HepG2 (cell line): ENCODE measurements around the gene DCUN1D2. TPM values are rescaled to one million over a fixed set of nuclear protein-coding genes. Genes with fewer than 3 reads are reported as not detected.
A peak's percentile ranks its signal among the peaks of the same experiment; 100 is the strongest.

Source experiments
- ARNTL ChIP-seq: sonication (generic); formaldehyde crosslinking; IDR thresholded peaks from 2 replicates; pipeline ENCODE4 v1.4.0; 2020; ENCODE audit warnings: mild to moderate bottlenecking, missing genetic modification reagents
- EEA1 ChIP-seq: sonication (generic); formaldehyde crosslinking; IDR thresholded peaks from 2 replicates; pipeline ENCODE4 v1.5.1; 2020; ENCODE audit warnings: mild to moderate bottlenecking, missing genetic modification reagents, borderline replicate concordance
- RXRA ChIP-seq: sonication (generic); formaldehyde crosslinking; IDR thresholded peaks from 2 replicates; pipeline ENCODE4 v1.5.1; 2020; ENCODE audit warnings: missing genetic modification reagents
- SAP130 ChIP-seq: IDR thresholded peaks from 2 replicates; pipeline ENCODE4 v1.6.1; 2016; ENCODE audit warnings: low read depth
- SP2 ChIP-seq: sonication (generic); formaldehyde crosslinking; IDR thresholded peaks from 2 replicates; pipeline ENCODE4 v1.5.1; 2020; ENCODE audit warnings: mild to moderate bottlenecking, missing genetic modification reagents
- TAF15 ChIP-seq: fragments of 200-400 bp; formaldehyde crosslinking; IDR thresholded peaks from one replicate; pipeline ENCODE4 v1.6.1; 2018; ENCODE audit warnings: mild to moderate bottlenecking, low read depth, low read length; ENCODE audit not compliant: poor library complexity, severe bottlenecking
- ZNF878 ChIP-seq: sonication (generic); formaldehyde crosslinking; IDR thresholded peaks from 2 replicates; pipeline ENCODE4 v1.8.1; 2023; ENCODE audit warnings: mild to moderate bottlenecking, missing genetic modification reagents, moderate library complexity
- polyA plus RNA-seq, 8 experiments: library from polyadenylated mRNA; depleted of rRNA in 3 of 8; stranded (reverse) in 7 of 8; unstranded in 1 of 8; fragments of >200 nt; fragmentation: Illumina TruSeq in 4 of 8; extraction: Trizol in 4 of 8; gene quantifications; 2 replicates each; pipeline versions ENCODE4 v1.2.1 to v1.2.3, GENCODE V29; 2011 to 2016; ENCODE audit warnings: low read depth in 4 of 8, missing spikeins in 1 of 8, mixed read lengths in 1 of 8; ENCODE audit not compliant: insufficient read depth in 1 of 8
- total RNA-seq, 5 experiments: library from RNA; depleted of rRNA; stranded (reverse); fragments of >200 nt; fragmentation: Illumina TruSeq; extraction: Trizol; gene quantifications; 2 replicates each; pipeline ENCODE4 v1.2.3, GENCODE V29; 2016; ENCODE audit warnings: low read depth in 1 of 5
- TF ChIP-seq, protein P1 (sequence below): sonication (generic); formaldehyde crosslinking; IDR thresholded peaks from 2 replicates; pipeline ENCODE4 v1.4.0; 2020; ENCODE audit warnings: missing genetic modification reagents, borderline replicate concordance
- TF ChIP-seq, protein P2 (sequence below): IDR thresholded peaks from 2 replicates; pipeline ENCODE4 v1.6.1; 2016; ENCODE audit warnings: mild to moderate bottlenecking
- TF ChIP-seq, protein P3 (sequence below), 2 experiments: fragments of 450-650 bp in 1 of 2; sonication (generic) in 1 of 2; formaldehyde crosslinking in 1 of 2; IDR thresholded peaks; 2 replicates each; pipeline versions ENCODE4 v1.6.1 to v1.8.0; 2016 to 2022; ENCODE audit warnings: antibody characterized with exemption in 1 of 2, mild to moderate bottlenecking in 1 of 2, missing genetic modification reagents in 1 of 2
- TF ChIP-seq, protein P4 (sequence below): sonication (generic); formaldehyde crosslinking; IDR thresholded peaks from 2 replicates; pipeline ENCODE4 v1.5.1; 2020; ENCODE audit warnings: mild to moderate bottlenecking, missing genetic modification reagents, moderate library complexity

The DCUN1D2 gene
- total and polyA plus RNA-seq, 2 of the 13 experiments (the other 11 are each of a cell fraction or from before 2014, with no cell fraction given), result 9.1 to 9.6 TPM

DNA sequence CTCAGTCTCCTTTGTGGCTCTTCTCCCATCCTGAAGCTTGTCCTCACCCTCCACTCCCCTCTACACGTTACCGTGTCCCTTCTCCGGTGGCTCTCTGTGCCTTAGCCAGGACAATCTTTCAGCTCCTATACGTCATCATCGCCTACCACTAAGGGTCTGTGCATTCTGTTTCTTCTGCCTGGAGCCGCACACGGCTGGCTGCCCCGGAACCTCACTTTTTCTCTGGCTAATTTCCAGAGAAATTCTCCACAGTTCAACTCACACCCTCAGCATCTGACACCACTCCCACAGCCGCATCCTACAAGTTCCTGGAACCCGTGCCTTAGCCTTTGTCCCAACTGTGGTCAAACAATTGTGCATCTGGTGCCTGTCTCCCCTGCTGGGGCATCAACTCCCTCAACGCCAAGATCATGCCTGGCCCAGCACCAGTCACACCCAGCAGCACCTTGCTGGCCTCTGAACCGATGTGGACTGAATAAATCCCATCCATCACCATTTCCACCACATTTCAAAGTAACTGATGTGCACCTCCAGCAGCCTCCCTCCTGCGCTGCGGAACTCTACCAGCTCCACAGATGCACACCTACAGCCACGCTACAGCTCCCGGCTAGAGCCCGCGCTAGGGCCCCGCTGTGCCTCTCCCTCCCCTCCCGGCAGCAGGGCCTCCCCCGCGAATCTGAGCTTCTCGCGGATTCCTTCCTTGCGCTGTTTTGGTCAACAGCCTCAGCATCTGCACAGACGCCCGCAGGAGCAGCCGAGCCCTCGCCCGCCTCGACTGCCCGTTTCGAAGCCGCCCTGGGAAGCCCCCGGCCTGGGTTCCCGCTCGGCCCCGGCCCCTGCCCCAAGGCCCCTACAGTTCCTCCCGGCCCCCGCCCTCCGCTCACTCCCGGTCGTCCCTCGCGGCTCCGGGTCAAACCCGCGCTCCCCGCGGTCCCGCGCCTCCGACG lies 689 bp downstream of the DCUN1D2 start (continued):
- TF ChIP-seq, protein P1, sequence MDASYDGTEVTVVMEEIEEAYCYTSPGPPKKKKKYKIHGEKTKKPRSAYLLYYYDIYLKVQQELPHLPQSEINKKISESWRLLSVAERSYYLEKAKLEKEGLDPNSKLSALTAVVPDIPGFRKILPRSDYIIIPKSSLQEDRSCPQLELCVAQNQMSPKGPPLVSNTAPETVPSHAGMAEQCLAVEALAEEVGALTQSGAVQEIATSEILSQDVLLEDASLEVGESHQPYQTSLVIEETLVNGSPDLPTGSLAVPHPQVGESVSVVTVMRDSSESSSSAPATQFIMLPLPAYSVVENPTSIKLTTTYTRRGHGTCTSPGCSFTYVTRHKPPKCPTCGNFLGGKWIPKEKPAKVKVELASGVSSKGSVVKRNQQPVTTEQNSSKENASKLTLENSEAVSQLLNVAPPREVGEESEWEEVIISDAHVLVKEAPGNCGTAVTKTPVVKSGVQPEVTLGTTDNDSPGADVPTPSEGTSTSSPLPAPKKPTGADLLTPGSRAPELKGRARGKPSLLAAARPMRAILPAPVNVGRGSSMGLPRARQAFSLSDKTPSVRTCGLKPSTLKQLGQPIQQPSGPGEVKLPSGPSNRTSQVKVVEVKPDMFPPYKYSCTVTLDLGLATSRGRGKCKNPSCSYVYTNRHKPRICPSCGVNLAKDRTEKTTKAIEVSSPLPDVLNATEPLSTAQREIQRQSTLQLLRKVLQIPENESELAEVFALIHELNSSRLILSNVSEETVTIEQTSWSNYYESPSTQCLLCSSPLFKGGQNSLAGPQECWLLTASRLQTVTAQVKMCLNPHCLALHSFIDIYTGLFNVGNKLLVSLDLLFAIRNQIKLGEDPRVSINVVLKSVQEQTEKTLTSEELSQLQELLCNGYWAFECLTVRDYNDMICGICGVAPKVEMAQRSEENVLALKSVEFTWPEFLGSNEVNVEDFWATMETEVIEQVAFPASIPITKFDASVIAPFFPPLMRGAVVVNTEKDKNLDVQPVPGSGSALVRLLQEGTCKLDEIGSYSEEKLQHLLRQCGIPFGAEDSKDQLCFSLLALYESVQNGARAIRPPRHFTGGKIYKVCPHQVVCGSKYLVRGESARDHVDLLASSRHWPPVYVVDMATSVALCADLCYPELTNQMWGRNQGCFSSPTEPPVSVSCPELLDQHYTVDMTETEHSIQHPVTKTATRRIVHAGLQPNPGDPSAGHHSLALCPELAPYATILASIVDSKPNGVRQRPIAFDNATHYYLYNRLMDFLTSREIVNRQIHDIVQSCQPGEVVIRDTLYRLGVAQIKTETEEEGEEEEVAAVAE (CRISPR knock-in tag), result no peak
- TF ChIP-seq, protein P2, sequence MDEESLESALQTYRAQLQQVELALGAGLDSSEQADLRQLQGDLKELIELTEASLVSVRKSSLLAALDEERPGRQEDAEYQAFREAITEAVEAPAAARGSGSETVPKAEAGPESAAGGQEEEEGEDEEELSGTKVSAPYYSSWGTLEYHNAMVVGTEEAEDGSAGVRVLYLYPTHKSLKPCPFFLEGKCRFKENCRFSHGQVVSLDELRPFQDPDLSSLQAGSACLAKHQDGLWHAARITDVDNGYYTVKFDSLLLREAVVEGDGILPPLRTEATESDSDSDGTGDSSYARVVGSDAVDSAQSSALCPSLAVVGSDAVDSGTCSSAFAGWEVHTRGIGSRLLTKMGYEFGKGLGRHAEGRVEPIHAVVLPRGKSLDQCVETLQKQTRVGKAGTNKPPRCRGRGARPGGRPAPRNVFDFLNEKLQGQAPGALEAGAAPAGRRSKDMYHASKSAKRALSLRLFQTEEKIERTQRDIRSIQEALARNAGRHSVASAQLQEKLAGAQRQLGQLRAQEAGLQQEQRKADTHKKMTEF, result no peak
- TF ChIP-seq, protein P3, sequence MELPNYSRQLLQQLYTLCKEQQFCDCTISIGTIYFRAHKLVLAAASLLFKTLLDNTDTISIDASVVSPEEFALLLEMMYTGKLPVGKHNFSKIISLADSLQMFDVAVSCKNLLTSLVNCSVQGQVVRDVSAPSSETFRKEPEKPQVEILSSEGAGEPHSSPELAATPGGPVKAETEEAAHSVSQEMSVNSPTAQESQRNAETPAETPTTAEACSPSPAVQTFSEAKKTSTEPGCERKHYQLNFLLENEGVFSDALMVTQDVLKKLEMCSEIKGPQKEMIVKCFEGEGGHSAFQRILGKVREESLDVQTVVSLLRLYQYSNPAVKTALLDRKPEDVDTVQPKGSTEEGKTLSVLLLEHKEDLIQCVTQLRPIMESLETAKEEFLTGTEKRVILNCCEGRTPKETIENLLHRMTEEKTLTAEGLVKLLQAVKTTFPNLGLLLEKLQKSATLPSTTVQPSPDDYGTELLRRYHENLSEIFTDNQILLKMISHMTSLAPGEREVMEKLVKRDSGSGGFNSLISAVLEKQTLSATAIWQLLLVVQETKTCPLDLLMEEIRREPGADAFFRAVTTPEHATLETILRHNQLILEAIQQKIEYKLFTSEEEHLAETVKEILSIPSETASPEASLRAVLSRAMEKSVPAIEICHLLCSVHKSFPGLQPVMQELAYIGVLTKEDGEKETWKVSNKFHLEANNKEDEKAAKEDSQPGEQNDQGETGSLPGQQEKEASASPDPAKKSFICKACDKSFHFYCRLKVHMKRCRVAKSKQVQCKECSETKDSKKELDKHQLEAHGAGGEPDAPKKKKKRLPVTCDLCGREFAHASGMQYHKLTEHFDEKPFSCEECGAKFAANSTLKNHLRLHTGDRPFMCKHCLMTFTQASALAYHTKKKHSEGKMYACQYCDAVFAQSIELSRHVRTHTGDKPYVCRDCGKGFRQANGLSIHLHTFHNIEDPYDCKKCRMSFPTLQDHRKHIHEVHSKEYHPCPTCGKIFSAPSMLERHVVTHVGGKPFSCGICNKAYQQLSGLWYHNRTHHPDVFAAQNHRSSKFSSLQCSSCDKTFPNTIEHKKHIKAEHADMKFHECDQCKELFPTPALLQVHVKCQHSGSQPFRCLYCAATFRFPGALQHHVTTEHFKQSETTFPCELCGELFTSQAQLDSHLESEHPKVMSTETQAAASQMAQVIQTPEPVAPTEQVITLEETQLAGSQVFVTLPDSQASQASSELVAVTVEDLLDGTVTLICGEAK (IDR thresholded peaks at IDR 0.05), result no peak
- TF ChIP-seq, protein P3 (CRISPR knock-in tag; IDR thresholded peaks at IDR 0.05), result 0 out of 2 replicates have a peak, but pooled peaks have one; percentile 53
- no peak for TF ChIP-seq EEA1 (CRISPR knock-in tag)
- TF ChIP-seq RXRA (CRISPR knock-in tag), result no peak
- no peak for TF ChIP-seq SP2 (CRISPR knock-in tag)
- TF ChIP-seq TAF15, result no peak
- no peak for TF ChIP-seq ARNTL (CRISPR knock-in tag)
- TF ChIP-seq ZNF878 (CRISPR knock-in tag), result no peak
- 0 out of 2 replicates have a peak, but pooled peaks have one; percentile 5 for TF ChIP-seq SAP130 (CRISPR knock-in tag)
- TF ChIP-seq, protein P4, sequence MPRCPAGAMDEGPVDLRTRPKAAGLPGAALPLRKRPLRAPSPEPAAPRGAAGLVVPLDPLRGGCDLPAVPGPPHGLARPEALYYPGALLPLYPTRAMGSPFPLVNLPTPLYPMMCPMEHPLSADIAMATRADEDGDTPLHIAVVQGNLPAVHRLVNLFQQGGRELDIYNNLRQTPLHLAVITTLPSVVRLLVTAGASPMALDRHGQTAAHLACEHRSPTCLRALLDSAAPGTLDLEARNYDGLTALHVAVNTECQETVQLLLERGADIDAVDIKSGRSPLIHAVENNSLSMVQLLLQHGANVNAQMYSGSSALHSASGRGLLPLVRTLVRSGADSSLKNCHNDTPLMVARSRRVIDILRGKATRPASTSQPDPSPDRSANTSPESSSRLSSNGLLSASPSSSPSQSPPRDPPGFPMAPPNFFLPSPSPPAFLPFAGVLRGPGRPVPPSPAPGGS (CRISPR knock-in tag), result no peak
